ENCODE measurements around the gene OTOG. TPM values are rescaled to one million over a fixed set of nuclear protein-coding genes. Genes with fewer than 3 reads are reported as not detected.

The OTOG gene
- total RNA-seq, 2 donors from 2014 or later, result not detected

- intact Hi-C loops (cut with DNase I), result no loop called here
- Histone ChIP-seq H3K27ac (no peak overlapping the region), H3K36me3 (no peaks in the 10 kb centered on the region), H3K4me3 (no peak overlapping the region), H3K9ac (ENCODE audit: low read depth in 2 of 2, low read length in 2 of 2) (no peak overlapping the region), H3K9me3 (no peaks in the 10 kb centered on the region), H3K27me3 (no peaks in the 10 kb centered on the region), H3K4me1 (no peaks in the 10 kb centered on the region)
- no peak for TF ChIP-seq CTCF (IDR thresholded peaks at IDR 0.05)
- no peak for DNase-seq
Measured at GRCh38 chr11:17683377-17684161, 136.5 kb downstream of the OTOG start.

- H3K36me3 ChIP-seq, result no peaks in the 10 kb centered on the region
- no peaks in the 10 kb centered on the region for H3K27me3 ChIP-seq
- no peaks in the 10 kb centered on the region for H3K4me1 ChIP-seq
- no peak for TF ChIP-seq CTCF (IDR thresholded peaks at IDR 0.05)
- intact Hi-C loops (cut with DNase I), result no loop called here
- H3K4me3 ChIP-seq, result no peak overlapping the region
- H3K9ac ChIP-seq (ENCODE audit: low read depth in 2 of 2, low read length in 2 of 2), result no peak overlapping the region
- DNase-seq, result no peak
- no peaks in the 10 kb centered on the region for H3K9me3 ChIP-seq
- H3K27ac ChIP-seq, result no peak overlapping the region
Measured at GRCh38 chr11:17684550-17684949, 137.5 kb downstream of the OTOG start.

- Histone ChIP-seq H3K4me3 (no peak overlapping the region), H3K27ac (no peak overlapping the region), H3K4me1 (no peaks in the 10 kb centered on the region), H3K9ac (ENCODE audit: low read depth in 2 of 2, low read length in 2 of 2) (no peak overlapping the region), H3K9me3 (no peaks in the 10 kb centered on the region), H3K36me3 (no peaks in the 10 kb centered on the region), H3K27me3 (no peaks in the 10 kb centered on the region)
- intact Hi-C loops (cut with DNase I), result no loop called here
- no peak for DNase-seq
- TF ChIP-seq CTCF (IDR thresholded peaks at IDR 0.05), result no peak
Measured at GRCh38 chr11:17686231-17686980, 139.3 kb downstream of the OTOG start.

- DNase-seq, result no peak
- Histone ChIP-seq H3K27me3 (no peaks in the 10 kb centered on the region), H3K9me3 (no peaks in the 10 kb centered on the region), H3K4me3 (no peak overlapping the region), H3K36me3 (no peaks in the 10 kb centered on the region), H3K9ac (ENCODE audit: low read depth in 2 of 2, low read length in 2 of 2) (no peak overlapping the region), H3K27ac (no peak overlapping the region), H3K4me1 (no peaks in the 10 kb centered on the region)
- intact Hi-C loops (cut with DNase I), result no loop called here
- no peak for TF ChIP-seq CTCF (IDR thresholded peaks at IDR 0.05)
Measured at GRCh38 chr11:17687946-17688670, 141.0 kb downstream of the OTOG start.

- intact Hi-C loops (cut with DNase I), result no loop called here
- DNase-seq, result no peak
- H3K36me3 ChIP-seq, result no peaks in the 10 kb centered on the region
- no peak overlapping the region for H3K4me3 ChIP-seq
- H3K4me1 ChIP-seq, result no peaks in the 10 kb centered on the region
- H3K27me3 ChIP-seq, result peaks cover 20% of the 10 kb centered on the region
- H3K9me3 ChIP-seq, result no peaks in the 10 kb centered on the region
- no peak overlapping the region for H3K9ac ChIP-seq (ENCODE audit: low read depth in 2 of 2, low read length in 2 of 2)
- H3K27ac ChIP-seq, result no peak overlapping the region
- TF ChIP-seq CTCF (IDR thresholded peaks at IDR 0.05), result no peak
Measured at GRCh38 chr11:17691550-17691949, 144.5 kb downstream of the OTOG start.

Measured in colonic mucosa (tissue), 4 donors.